Tibial nerve (tissue), 4 donors: ENCODE results near the gene PHF21B.

Experiments used
- CTCF ChIP-seq, 5 experiments: fragments of 200-600 bp in 3 of 5; fragments of 450-650 bp in 2 of 5; sonication (generic) in 3 of 5; IDR thresholded peaks; one replicate each; pipeline ENCODE4 v1.5.1; 2016 to 2019; ENCODE audit warnings: antibody characterized with exemption in 5 of 5, mild to moderate bottlenecking in 3 of 5, moderate library complexity in 2 of 5
- EP300 ChIP-seq, 2 donors: sonication (generic); formaldehyde crosslinking; IDR thresholded peaks; one replicate each; pipeline ENCODE4 v1.6.1; 2017; ENCODE audit warnings: antibody characterized with exemption in 2 of 2, mild to moderate bottlenecking in 1 of 2
- POLR2A ChIP-seq, 2 donors: fragments of 450-650 bp; IDR thresholded peaks; one replicate each; pipeline ENCODE4 v1.6.1; 2017; ENCODE audit warnings: antibody characterized with exemption in 2 of 2, mild to moderate bottlenecking in 2 of 2, moderate library complexity in 2 of 2

GRCh38 chr22:44865193-44866057 lies 144.4 kb downstream of the PHF21B start:
- TF ChIP-seq CTCF (IDR thresholded peaks at IDR 0.05) = no peak
- TF ChIP-seq EP300 (IDR thresholded peaks at IDR 0.05) = no peak
- TF ChIP-seq POLR2A (IDR thresholded peaks at IDR 0.05) = no peak
